C4-2B (cell line): Measurements from ENCODE around the gene MFAP4.

ENCODE experiments used
- ZFX ChIP-seq: fragments of 450-650 bp; IDR thresholded peaks from 2 replicates; pipeline ENCODE4 v1.6.1; 2017
- TF ChIP-seq, protein P1 (sequence below): fragments of 450-650 bp; conservative IDR thresholded peaks from 2 replicates; pipeline ENCODE4 v1.5.1; 2017; ENCODE audit warnings: mild to moderate bottlenecking

DNA sequence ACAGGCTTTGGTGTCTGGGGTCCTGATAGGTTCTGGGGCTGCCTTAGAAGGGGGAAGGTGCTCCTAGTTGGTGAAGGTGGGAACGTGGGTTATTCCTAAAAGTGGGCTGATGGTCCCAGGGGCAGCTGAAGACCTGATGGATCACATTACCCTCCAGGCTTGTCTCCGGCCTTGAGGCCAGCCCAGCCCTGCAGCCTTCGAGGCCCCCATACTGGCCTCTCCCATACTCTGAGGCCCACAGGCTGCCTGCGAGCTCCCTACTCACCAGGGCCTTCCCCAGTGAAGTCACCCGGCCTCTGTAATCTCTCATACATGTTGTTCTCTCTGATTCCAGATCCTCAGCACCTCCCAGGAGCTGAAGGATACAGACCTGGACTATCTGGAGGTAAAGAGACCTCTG is 26.8 kb upstream of the MFAP4 start:
- TF ChIP-seq, protein P1, sequence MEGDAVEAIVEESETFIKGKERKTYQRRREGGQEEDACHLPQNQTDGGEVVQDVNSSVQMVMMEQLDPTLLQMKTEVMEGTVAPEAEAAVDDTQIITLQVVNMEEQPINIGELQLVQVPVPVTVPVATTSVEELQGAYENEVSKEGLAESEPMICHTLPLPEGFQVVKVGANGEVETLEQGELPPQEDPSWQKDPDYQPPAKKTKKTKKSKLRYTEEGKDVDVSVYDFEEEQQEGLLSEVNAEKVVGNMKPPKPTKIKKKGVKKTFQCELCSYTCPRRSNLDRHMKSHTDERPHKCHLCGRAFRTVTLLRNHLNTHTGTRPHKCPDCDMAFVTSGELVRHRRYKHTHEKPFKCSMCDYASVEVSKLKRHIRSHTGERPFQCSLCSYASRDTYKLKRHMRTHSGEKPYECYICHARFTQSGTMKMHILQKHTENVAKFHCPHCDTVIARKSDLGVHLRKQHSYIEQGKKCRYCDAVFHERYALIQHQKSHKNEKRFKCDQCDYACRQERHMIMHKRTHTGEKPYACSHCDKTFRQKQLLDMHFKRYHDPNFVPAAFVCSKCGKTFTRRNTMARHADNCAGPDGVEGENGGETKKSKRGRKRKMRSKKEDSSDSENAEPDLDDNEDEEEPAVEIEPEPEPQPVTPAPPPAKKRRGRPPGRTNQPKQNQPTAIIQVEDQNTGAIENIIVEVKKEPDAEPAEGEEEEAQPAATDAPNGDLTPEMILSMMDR = no peak
- no peak for TF ChIP-seq ZFX
